ENCODE measurements around the gene ANO8. TPM values are rescaled to one million over a fixed set of nuclear protein-coding genes. Genes with fewer than 3 reads are reported as not detected.

Gene ANO8
- total and polyA plus RNA-seq, 2 donors (not counting 1 experiment from before 2014, with no cell fraction given), result 3.0 to 5.2 TPM

DNA sequence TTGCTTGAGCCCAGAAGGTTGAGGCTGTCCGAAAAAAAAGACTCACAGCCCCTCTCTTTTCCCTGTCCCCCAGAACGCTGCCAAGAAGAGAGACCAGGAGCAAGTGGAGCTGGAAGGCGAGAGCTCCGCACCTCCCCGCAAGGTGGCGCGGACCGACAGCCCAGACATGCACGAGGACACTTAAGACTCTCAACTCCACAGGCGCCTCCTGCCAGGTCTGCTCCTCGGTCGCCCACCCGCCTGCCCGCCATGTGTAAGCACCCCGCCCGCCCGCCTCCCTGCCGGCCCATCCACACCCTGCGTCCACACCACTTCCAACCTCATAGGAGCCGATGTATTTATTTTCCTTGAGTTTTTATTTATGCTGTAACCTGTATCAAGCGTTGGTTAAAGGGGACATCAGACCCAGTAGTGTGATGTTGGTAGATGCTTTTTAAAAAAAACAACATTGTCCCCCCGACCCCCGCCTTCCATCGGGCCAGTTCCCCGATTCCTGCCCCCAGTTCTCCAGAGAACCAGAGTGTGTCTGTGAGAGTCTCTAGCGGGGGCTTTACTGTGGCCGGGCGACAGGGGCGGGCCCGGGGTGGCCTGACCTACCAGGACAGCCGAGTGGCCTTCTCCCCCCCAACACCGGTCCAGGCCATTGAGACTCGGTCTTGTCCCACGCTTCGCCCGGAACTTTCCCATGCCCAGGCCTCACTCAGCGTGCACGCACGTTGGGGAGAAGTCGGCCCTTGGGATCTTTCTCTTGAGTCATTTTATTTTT is 15.0 kb downstream of the ANO8 start:
- ChIA-PET POLR2A (interaction anchor here (0.6 kb wide), 1 partner anchor 14 kb away, joined by 5 read pairs; no protein-coding TSS in a partner anchor), CTCF (no interaction called here)
- Mint-ChIP-seq H3K4me1 (no peaks in the 10 kb centered on the region), H3K27ac (no peak overlapping the region), H3K27me3 (no peaks in the 10 kb centered on the region), H3K9me3 (ENCODE audit: insufficient read depth) (no peaks in the 10 kb centered on the region), H3K4me3 (no peak overlapping the region)
- Histone ChIP-seq H3K36me3 (replicated peaks in 1 of 2; ENCODE audit: control extremely low read depth in 1 of 2, control insufficient read depth in 1 of 2, extremely low read depth in 1 of 2, insufficient read depth in 2 of 2, low read length in 1 of 2) (peaks cover 0 to 23% of the 10 kb centered on the region in 2 experiments), H3K27ac (ENCODE audit: low read length in 2 of 2) (no peak overlapping the region), H3K79me2 (ENCODE audit: control insufficient read depth, insufficient read depth, low read length) (peaks cover 3% of the 10 kb centered on the region), H3K4me1 (ENCODE audit: control insufficient read depth in 2 of 2, insufficient read depth in 2 of 2, low read length in 2 of 2) (peaks cover 0 to 3% of the 10 kb centered on the region in 2 donors), H3K4me3 (ENCODE audit: control extremely low read depth in 1 of 5, extremely low read depth in 1 of 5, insufficient read depth in 1 of 5, low read depth in 2 of 5, low read length in 4 of 5) (no peak overlapping the region), H3K9ac (ENCODE audit: low read length) (no peak overlapping the region), H3K27me3 (replicated peaks in 1 of 4; ENCODE audit: control extremely low read depth in 1 of 4, control insufficient read depth in 3 of 4, insufficient read depth in 4 of 4, low read length in 3 of 4) (no peaks in the 10 kb centered on the region), H3K4me2 (replicated peaks; ENCODE audit: low read depth, low read length, poor library complexity, severe bottlenecking) (no peak overlapping the region), H4K20me1 (ENCODE audit: control insufficient read depth, insufficient read depth, low read length, poor library complexity, severe bottlenecking) (peaks cover 36% of the 10 kb centered on the region), H2AFZ (ENCODE audit: insufficient read depth, low read depth, low read length, poor library complexity, severe bottlenecking) (no peak overlapping the region), H3K9me3 (ENCODE audit: control extremely low read depth in 1 of 3, control insufficient read depth in 2 of 3, insufficient read depth in 1 of 3, low read length in 2 of 3) (no peaks in the 10 kb centered on the region)
- ATAC-seq (ENCODE audit: low read depth), result no peak
- no peak for TF ChIP-seq EZH2 (IDR thresholded peaks at IDR 0.05; ENCODE audit: borderline replicate concordance, insufficient read depth, low read depth, low read length, poor library complexity, severe bottlenecking)
- TF ChIP-seq, protein P1, sequence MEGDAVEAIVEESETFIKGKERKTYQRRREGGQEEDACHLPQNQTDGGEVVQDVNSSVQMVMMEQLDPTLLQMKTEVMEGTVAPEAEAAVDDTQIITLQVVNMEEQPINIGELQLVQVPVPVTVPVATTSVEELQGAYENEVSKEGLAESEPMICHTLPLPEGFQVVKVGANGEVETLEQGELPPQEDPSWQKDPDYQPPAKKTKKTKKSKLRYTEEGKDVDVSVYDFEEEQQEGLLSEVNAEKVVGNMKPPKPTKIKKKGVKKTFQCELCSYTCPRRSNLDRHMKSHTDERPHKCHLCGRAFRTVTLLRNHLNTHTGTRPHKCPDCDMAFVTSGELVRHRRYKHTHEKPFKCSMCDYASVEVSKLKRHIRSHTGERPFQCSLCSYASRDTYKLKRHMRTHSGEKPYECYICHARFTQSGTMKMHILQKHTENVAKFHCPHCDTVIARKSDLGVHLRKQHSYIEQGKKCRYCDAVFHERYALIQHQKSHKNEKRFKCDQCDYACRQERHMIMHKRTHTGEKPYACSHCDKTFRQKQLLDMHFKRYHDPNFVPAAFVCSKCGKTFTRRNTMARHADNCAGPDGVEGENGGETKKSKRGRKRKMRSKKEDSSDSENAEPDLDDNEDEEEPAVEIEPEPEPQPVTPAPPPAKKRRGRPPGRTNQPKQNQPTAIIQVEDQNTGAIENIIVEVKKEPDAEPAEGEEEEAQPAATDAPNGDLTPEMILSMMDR (IDR thresholded peaks at IDR 0.05), result no peak
- intact Hi-C loops (cut with micrococcal nuclease), result no loop called here
- WGBS (ENCODE audit: insufficient coverage), result 94% methylated on average over 27 of the region's 40 CpGs
- no peak for DNase-seq

DNA sequence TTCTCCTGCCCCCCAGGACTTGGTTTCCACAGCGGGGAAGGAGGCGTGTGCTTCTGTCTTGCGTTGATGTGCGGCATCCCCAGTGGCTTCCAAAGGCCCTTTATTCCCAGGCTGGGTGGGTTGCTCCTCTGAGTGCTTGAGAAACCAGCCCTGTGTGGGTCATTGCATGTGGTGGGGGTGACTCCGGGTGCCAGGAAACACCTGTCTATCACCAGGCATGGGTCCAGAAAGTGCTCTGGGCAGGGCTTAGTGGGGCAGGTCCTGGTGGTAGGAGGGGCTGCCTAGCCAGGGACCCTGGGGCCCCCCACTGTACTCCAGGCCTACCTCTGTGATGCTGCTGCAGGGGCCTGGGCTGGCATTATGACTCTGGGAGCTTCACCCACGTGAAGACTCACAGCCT is 15.7 kb downstream of the ANO8 start:
- H3K4me3 Mint-ChIP-seq, result no peak overlapping the region
- no peaks in the 10 kb centered on the region for H3K27me3 Mint-ChIP-seq
- H3K4me3 ChIP-seq (ENCODE audit: control extremely low read depth in 1 of 5, extremely low read depth in 1 of 5, insufficient read depth in 1 of 5, low read depth in 2 of 5, low read length in 4 of 5), result no peak overlapping the region
- no peak for DNase-seq
- no peak overlapping the region for H3K9ac ChIP-seq (ENCODE audit: low read length)
- no peaks in the 10 kb centered on the region for H3K4me1 Mint-ChIP-seq
- H3K79me2 ChIP-seq (ENCODE audit: control insufficient read depth, insufficient read depth, low read length), result peaks cover 10% of the 10 kb centered on the region
- ChIA-PET CTCF (no interaction called here), POLR2A (interaction anchor here (0.6 to 0.7 kb wide), 2 partner anchors 13 to 14 kb away, joined by 5 read pairs; no protein-coding TSS in a partner anchor)
- peaks cover 0 to 30% of the 10 kb centered on the region in 2 experiments for H3K36me3 ChIP-seq (replicated peaks in 1 of 2; ENCODE audit: control extremely low read depth in 1 of 2, control insufficient read depth in 1 of 2, extremely low read depth in 1 of 2, insufficient read depth in 2 of 2, low read length in 1 of 2)
- H3K27ac ChIP-seq (ENCODE audit: low read length in 2 of 2), result no peak overlapping the region
- WGBS (ENCODE audit: insufficient coverage), result 72% methylated on average over 5 of the region's 6 CpGs
- H3K9me3 ChIP-seq (ENCODE audit: control extremely low read depth in 1 of 3, control insufficient read depth in 2 of 3, insufficient read depth in 1 of 3, low read length in 2 of 3), result no peaks in the 10 kb centered on the region
- H3K27ac Mint-ChIP-seq, result no peak overlapping the region
- TF ChIP-seq, protein P1 (IDR thresholded peaks at IDR 0.05), result no peak
- no peak for TF ChIP-seq EZH2 (IDR thresholded peaks at IDR 0.05; ENCODE audit: borderline replicate concordance, insufficient read depth, low read depth, low read length, poor library complexity, severe bottlenecking)
- no peak for ATAC-seq (ENCODE audit: low read depth)
- no peaks in the 10 kb centered on the region for H3K27me3 ChIP-seq (replicated peaks in 1 of 4; ENCODE audit: control extremely low read depth in 1 of 4, control insufficient read depth in 3 of 4, insufficient read depth in 4 of 4, low read length in 3 of 4)
- no peaks in the 10 kb centered on the region for H3K9me3 Mint-ChIP-seq (ENCODE audit: insufficient read depth)
- intact Hi-C loops (cut with micrococcal nuclease), result no loop called here
- no peak overlapping the region for H3K4me2 ChIP-seq (replicated peaks; ENCODE audit: low read depth, low read length, poor library complexity, severe bottlenecking)
- H3K4me1 ChIP-seq (ENCODE audit: control insufficient read depth in 2 of 2, insufficient read depth in 2 of 2, low read length in 2 of 2), result peaks cover 0 to 2% of the 10 kb centered on the region in 2 donors
- H4K20me1 ChIP-seq (ENCODE audit: control insufficient read depth, insufficient read depth, low read length, poor library complexity, severe bottlenecking), result peaks cover 43% of the 10 kb centered on the region
- no peak overlapping the region for H2AFZ ChIP-seq (ENCODE audit: insufficient read depth, low read depth, low read length, poor library complexity, severe bottlenecking)

Data from B cell (primary cell).